HCT116 (cell line): ENCODE results near the gene NHSL1.

Experiments used
- MAX ChIP-seq: IDR thresholded peaks from 2 replicates; pipeline ENCODE4 v1.6.1; 2012
- POLR2A ChIP-seq: IDR thresholded peaks from 2 replicates; pipeline ENCODE4 v1.7.0; 2011; ENCODE audit warnings: borderline replicate concordance; ENCODE audit not compliant: insufficient read depth, insufficient read length; ENCODE audit errors: extremely low read depth
- POLR2AphosphoS5 ChIP-seq: IDR thresholded peaks from 2 replicates; pipeline ENCODE4 v1.6.1; 2011; ENCODE audit warnings: mild to moderate bottlenecking, low read depth, low read length, moderate library complexity
- RAD21 ChIP-seq: IDR thresholded peaks from 2 replicates; pipeline ENCODE4 v1.6.1; 2012; ENCODE audit warnings: low read depth, mild to moderate bottlenecking
- TF ChIP-seq, protein P1 (sequence below), 3 experiments: fragments of 200-600 bp in 1 of 3; sonication (generic) in 1 of 3; IDR thresholded peaks in 2 of 3; conservative IDR thresholded peaks in 1 of 3; 2 replicates each; pipeline ENCODE4 v1.5.1; 2012 to 2017; ENCODE audit warnings: low read depth in 2 of 3, low read length in 2 of 3, antibody characterized with exemption in 1 of 3, borderline replicate concordance in 1 of 3, control low read depth in 1 of 3, mild to moderate bottlenecking in 1 of 3, mixed read lengths in 1 of 3, mixed run types in 1 of 3, moderate library complexity in 1 of 3; ENCODE audit not compliant: insufficient read depth in 1 of 3
- TF ChIP-seq, protein P2 (sequence below): IDR thresholded peaks from 2 replicates; pipeline ENCODE4 v1.6.1; 2011; ENCODE audit warnings: mild to moderate bottlenecking, low read length, moderate library complexity; ENCODE audit not compliant: insufficient replicate concordance; ENCODE audit errors: extremely low read depth

DNA sequence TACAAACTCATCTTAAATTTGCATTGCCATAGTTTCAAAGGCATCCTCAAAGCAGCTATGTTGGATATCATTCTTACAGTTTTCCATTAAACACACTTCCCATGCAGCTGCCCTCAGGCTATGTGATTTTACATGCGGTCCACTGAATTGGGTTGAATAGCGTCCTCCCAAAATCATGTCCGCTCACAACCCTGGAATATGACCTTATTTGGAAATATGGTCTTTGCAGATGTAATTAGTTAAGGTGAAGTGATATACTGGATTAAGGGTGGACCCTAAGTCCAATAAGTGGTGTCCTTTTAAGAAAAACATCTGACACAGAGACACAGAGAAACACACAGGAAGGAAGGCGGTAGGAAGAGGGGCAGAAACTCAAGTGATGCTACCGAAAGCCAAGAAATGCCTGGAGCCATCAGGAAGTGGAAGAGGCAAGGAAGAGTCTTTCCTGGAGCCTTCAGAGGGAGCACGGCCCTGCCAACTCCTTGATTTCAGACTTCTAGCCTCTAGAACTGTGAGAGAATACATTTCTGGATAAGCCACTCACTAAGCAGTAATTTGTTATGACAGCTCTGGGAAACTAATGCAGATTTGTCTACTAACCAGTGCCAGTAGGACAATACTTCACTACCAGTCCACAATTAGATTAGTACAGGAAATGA, 42.7 kb upstream of the NHSL1 start:
- no peak for TF ChIP-seq POLR2AphosphoS5
- TF ChIP-seq, protein P1, sequence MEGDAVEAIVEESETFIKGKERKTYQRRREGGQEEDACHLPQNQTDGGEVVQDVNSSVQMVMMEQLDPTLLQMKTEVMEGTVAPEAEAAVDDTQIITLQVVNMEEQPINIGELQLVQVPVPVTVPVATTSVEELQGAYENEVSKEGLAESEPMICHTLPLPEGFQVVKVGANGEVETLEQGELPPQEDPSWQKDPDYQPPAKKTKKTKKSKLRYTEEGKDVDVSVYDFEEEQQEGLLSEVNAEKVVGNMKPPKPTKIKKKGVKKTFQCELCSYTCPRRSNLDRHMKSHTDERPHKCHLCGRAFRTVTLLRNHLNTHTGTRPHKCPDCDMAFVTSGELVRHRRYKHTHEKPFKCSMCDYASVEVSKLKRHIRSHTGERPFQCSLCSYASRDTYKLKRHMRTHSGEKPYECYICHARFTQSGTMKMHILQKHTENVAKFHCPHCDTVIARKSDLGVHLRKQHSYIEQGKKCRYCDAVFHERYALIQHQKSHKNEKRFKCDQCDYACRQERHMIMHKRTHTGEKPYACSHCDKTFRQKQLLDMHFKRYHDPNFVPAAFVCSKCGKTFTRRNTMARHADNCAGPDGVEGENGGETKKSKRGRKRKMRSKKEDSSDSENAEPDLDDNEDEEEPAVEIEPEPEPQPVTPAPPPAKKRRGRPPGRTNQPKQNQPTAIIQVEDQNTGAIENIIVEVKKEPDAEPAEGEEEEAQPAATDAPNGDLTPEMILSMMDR (IDR thresholded peaks at IDR 0.05 in 2 of 3, conservative IDR thresholded peaks at IDR 0.05 in 1 of 3; ENCODE audit: borderline replicate concordance in 1 of 3, insufficient read depth in 1 of 3, low read depth in 2 of 3, low read length in 2 of 3) = no peak
- no peak for TF ChIP-seq RAD21
- no peak for TF ChIP-seq POLR2A
- no peak for TF ChIP-seq MAX
- TF ChIP-seq, protein P2, sequence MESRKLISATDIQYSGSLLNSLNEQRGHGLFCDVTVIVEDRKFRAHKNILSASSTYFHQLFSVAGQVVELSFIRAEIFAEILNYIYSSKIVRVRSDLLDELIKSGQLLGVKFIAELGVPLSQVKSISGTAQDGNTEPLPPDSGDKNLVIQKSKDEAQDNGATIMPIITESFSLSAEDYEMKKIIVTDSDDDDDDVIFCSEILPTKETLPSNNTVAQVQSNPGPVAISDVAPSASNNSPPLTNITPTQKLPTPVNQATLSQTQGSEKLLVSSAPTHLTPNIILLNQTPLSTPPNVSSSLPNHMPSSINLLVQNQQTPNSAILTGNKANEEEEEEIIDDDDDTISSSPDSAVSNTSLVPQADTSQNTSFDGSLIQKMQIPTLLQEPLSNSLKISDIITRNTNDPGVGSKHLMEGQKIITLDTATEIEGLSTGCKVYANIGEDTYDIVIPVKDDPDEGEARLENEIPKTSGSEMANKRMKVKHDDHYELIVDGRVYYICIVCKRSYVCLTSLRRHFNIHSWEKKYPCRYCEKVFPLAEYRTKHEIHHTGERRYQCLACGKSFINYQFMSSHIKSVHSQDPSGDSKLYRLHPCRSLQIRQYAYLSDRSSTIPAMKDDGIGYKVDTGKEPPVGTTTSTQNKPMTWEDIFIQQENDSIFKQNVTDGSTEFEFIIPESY = no peak
